Erythroblast (primary cell): ENCODE results near the gene CORO2B.

Experiments
- GATA1 ChIP-seq: IDR thresholded peaks from 2 replicates; pipeline ENCODE4 v1.6.1; 2011; ENCODE audit warnings: low read depth, mild to moderate bottlenecking, control low read depth, low read length, moderate library complexity
- POLR2A ChIP-seq: IDR thresholded peaks from 2 replicates; pipeline ENCODE4 v1.6.1; 2011; ENCODE audit warnings: mild to moderate bottlenecking, low read length

- TF ChIP-seq POLR2A, result no peak
- TF ChIP-seq GATA1, result no peak
These were observed 55.7 kb downstream of the CORO2B start for GRCh38 chr15:68634531-68634930.
